GM12874 (cell line): ENCODE results near the gene NTPCR.

Experiments used
- CTCF ChIP-seq: IDR thresholded peaks from 2 replicates; pipeline ENCODE4 v1.5.1; 2011; ENCODE audit warnings: low read depth, mild to moderate bottlenecking, control low read depth, low read length, moderate library complexity; ENCODE audit not compliant: insufficient read depth

The NTPCR gene

GRCh38 chr1:232978815-232979214 is 28.4 kb downstream of the NTPCR start:
- no peak for TF ChIP-seq CTCF

- TF ChIP-seq CTCF = no peak
These were observed 29.1 kb downstream of the NTPCR start for GRCh38 chr1:232979558-232979957.

DNA sequence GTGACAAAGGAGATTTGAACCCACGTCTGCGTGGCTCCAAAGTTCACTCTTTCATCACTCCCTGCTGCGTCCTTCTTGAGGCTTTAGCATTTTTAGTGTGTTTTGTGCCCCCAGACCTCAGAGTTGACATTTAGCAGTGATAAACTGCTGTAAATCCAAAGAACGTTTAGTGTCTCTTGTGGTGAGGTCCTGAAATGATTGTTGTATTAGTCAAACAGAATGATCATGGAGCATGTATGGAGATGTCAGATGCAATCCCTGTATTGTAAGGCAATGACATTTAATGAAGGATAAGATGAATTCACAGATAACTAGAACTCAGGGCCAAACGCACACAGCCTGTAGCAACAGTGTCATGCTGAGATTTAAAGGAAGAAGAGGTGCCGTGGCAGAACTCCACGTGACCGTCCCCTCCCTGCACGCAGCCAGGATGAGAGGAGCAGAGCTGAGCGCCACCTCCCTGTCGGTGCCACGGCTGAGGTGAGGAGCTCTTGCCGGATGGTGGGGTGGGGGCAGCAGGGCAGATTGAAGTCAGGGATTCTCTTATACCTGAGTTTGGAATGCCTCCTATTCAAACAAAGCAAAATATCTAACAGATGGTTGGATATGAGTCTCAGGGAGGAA is 30.1 kb downstream of the NTPCR start:
- no peak for TF ChIP-seq CTCF

- no peak for TF ChIP-seq CTCF
These were observed 30.7 kb downstream of the NTPCR start for GRCh38 chr1:232980986-232981560.

DNA sequence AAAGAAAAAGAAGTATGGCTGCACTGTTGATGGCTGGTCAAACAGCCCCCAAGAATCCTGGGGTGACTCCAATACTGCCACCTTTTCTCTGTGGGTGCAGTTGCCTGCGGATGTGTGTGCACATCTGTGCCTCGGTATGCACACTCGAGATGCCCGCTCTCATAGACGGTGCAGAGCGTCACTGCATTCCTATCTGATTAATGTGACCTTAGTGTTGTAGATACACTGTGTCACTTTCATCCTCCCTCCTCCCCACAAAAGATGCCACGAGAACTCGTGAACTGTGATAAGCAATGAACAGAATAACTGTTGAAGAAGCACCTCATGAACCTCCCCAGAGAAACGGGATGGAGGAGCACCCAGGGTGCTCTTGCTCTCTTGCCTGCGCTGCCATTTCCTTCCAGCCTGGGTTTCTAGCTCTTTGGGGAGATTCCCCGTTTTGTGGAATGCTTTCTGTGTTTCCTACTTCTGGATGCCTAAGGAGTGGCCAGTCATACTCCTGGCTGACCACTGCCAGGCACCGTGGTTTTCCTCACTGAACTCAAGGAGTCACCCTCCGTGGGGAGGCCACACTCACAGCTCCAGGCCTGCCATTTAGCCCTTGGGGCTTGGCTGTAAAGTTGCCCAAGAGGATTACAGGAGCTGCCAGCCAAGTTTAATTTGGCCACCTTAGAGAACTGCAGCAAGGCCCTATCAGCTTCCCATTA is 32.0 kb downstream of the NTPCR start:
- TF ChIP-seq CTCF = no peak

DNA sequence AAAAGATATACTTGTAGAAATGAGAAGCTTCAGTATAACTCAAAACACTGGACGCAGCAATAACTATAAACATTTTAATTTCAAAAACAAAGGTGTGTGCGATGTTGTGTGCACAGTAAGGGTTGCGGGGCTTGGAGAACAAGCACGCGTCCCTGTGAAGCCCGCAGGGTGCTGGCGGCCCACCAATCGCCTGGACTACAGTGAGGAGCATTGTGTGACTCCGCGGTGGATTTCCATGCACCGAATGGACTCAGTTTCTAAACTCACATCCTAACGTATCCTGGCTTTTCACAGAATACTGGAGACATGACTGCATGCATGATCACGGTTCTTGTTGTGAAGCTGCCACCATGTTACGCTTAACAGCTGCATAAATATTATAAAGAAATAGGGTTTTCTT is 33.0 kb downstream of the NTPCR start:
- no peak for TF ChIP-seq CTCF

DNA sequence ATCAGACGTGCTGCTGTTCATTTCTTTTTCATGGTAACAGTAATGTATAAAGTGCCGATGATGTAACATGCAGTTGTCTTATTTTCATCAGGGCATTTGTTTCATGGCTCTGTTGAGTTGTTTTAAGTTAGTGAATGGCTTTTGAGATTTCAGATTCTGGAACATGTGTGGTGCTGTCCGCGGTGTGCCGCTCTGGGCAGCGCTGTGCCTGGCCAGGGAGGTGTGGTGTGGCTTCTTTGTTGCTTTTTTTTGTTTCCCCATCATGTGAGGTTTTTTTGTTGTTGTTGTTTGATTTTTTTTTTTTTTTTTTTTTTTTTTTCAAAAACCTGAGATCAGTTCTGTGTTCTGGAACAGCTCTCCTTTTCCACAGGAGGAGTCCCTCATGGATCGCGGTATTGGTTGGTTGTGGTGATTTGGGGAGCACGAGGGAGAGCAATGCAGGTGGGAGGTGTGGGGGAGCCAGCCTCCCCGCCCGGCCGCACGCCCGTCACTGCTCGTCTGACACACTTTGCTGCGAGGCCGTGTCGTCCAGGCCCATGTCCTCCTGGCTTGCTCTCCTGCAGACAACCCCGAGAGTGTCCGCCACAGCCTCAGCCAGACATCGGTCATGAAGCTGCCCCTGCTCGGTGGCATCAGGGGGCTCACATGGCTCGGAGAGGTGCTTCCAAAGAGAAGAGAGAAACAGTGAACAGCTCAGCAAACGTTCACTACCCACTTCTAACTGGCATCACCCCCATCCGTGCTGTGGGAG is 33.6 kb downstream of the NTPCR start:
- TF ChIP-seq CTCF = no peak
